ENCODE measurements around the gene LMAN2. TPM values are rescaled to one million over a fixed set of nuclear protein-coding genes. Genes with fewer than 3 reads are reported as not detected.

LMAN2 gene
- total RNA-seq, 1 donor from 2014 or later = 88.0 TPM

- H3K27ac Mint-ChIP-seq = no peak overlapping the region
- H3K36me3 Mint-ChIP-seq (ENCODE audit: low read depth) = peaks cover 39% of the 10 kb centered on the region
- ATAC-seq (ENCODE audit: low read depth) (no peak), DNase-seq (no peak)
- H3K4me1 Mint-ChIP-seq = peaks cover 47% of the 10 kb centered on the region
- H3K27me3 Mint-ChIP-seq = no peaks in the 10 kb centered on the region
- POLR2A ChIA-PET = interaction anchor here (2.7 kb wide), 1 partner anchor 19 kb away, joined by 15 read pairs; no protein-coding TSS in a partner anchor
- intact Hi-C loops (cut with micrococcal nuclease) = loop anchor here (2.0 to 5.0 kb wide), 3 partner anchors 217 to 961 kb away; partner anchors contain the start of genes B4GALT7, HIGD2A, NOP16 and NSD1
- H3K9me3 Mint-ChIP-seq = no peaks in the 10 kb centered on the region
- H3K4me3 Mint-ChIP-seq = peak overlapping the region; percentile 98
- CTCF ChIA-PET = no interaction called here
- TF ChIP-seq, protein P1, sequence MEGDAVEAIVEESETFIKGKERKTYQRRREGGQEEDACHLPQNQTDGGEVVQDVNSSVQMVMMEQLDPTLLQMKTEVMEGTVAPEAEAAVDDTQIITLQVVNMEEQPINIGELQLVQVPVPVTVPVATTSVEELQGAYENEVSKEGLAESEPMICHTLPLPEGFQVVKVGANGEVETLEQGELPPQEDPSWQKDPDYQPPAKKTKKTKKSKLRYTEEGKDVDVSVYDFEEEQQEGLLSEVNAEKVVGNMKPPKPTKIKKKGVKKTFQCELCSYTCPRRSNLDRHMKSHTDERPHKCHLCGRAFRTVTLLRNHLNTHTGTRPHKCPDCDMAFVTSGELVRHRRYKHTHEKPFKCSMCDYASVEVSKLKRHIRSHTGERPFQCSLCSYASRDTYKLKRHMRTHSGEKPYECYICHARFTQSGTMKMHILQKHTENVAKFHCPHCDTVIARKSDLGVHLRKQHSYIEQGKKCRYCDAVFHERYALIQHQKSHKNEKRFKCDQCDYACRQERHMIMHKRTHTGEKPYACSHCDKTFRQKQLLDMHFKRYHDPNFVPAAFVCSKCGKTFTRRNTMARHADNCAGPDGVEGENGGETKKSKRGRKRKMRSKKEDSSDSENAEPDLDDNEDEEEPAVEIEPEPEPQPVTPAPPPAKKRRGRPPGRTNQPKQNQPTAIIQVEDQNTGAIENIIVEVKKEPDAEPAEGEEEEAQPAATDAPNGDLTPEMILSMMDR (IDR thresholded peaks at IDR 0.05) = no peak
These were observed 1.7 kb downstream of the LMAN2 start for GRCh38 chr5:177349762-177350161.

DNA sequence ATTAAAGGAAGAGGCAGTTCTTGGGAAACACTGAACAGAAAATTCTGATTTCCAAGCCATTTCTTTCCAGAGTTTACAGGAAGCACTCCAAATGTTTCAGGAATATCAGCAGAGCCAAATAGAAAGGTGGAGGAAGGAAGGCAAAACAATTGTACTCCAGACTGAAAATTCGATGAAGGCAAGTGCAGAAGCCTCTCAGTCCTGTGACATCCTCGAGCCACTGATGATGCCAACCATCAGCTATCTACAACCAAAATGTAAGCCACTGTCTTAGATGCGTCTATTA lies 2.2 kb downstream of the LMAN2 start:
- ChIA-PET POLR2A (no interaction called here), CTCF (no interaction called here)
- no peak for DNase-seq
- H3K9me3 Mint-ChIP-seq = no peaks in the 10 kb centered on the region
- no peaks in the 10 kb centered on the region for H3K27me3 Mint-ChIP-seq
- TF ChIP-seq, protein P1 (IDR thresholded peaks at IDR 0.05) = no peak
- H3K36me3 Mint-ChIP-seq (ENCODE audit: low read depth) = peaks cover 41% of the 10 kb centered on the region
- intact Hi-C loops (cut with micrococcal nuclease) = no loop called here
- peaks cover 47% of the 10 kb centered on the region for H3K4me1 Mint-ChIP-seq
- H3K27ac Mint-ChIP-seq = no peak overlapping the region
- no peak for ATAC-seq (ENCODE audit: low read depth)
- H3K4me3 Mint-ChIP-seq = peak overlapping the region; percentile 66

- H3K4me3 Mint-ChIP-seq = no peak overlapping the region
- ATAC-seq (ENCODE audit: low read depth) = no peak
- H3K27me3 Mint-ChIP-seq = no peaks in the 10 kb centered on the region
- H3K27ac Mint-ChIP-seq = no peak overlapping the region
- POLR2A ChIA-PET = no interaction called here
- intact Hi-C loops (cut with micrococcal nuclease) = loop anchor here (2.0 kb wide), 1 partner anchor 15 kb away; no protein-coding TSS in a partner anchor
- H3K9me3 Mint-ChIP-seq = no peaks in the 10 kb centered on the region
- no peak for DNase-seq
- peaks cover 46% of the 10 kb centered on the region for H3K4me1 Mint-ChIP-seq
- CTCF ChIA-PET = no interaction called here
- TF ChIP-seq, protein P1 (IDR thresholded peaks at IDR 0.05) = no peak
- H3K36me3 Mint-ChIP-seq (ENCODE audit: low read depth) = peaks cover 44% of the 10 kb centered on the region
These were observed 3.8 kb downstream of the LMAN2 start for GRCh38 chr5:177347699-177348098.

DNA sequence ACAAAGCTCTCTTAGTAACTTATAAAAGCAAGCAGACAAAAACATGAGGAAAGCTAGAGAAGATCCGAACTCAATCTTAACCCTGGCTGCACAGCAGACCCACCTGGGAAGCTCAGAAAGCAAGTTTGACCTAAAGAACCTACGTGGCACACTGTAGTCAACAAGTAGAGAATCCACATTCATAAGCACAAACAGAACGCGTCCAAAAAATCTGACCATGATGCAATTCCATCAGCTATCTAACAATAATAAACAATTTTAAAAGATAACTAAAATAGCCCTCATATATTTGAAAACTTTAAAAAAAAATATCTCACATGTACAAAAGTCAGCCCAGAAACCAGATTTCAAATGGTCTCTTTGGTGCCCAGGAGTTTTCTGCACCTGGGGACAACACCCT lies 4.6 kb downstream of the LMAN2 start:
- TF ChIP-seq, protein P1 (IDR thresholded peaks at IDR 0.05) = no peak
- Mint-ChIP-seq H3K36me3 (ENCODE audit: low read depth) (peaks cover 46% of the 10 kb centered on the region), H3K27ac (peak overlapping the region; percentile 46), H3K4me3 (no peak overlapping the region), H3K27me3 (no peaks in the 10 kb centered on the region), H3K4me1 (peaks cover 42% of the 10 kb centered on the region), H3K9me3 (no peaks in the 10 kb centered on the region)
- CTCF ChIA-PET = interaction anchor here (1.5 to 2.1 kb wide), 2 partner anchors 37 to 58 kb away, joined by 4 read pairs; no protein-coding TSS in a partner anchor
- ATAC-seq (ENCODE audit: low read depth) (no peak), DNase-seq (no peak)
- intact Hi-C loops (cut with micrococcal nuclease) = loop anchor here (2.0 kb wide), 1 partner anchor 16 kb away; no protein-coding TSS in a partner anchor
- POLR2A ChIA-PET = interaction anchor here (1.8 kb wide), 1 partner anchor 24 kb away, joined by 4 read pairs; no protein-coding TSS in a partner anchor

GRCh38 chr5:177344891-177345290 lies 6.6 kb downstream of the LMAN2 start:
- peaks cover 27% of the 10 kb centered on the region for H3K4me1 Mint-ChIP-seq
- ChIA-PET POLR2A (interaction anchor here (1.0 kb wide), 1 partner anchor 11 kb away, joined by 5 read pairs; no protein-coding TSS in a partner anchor), CTCF (interaction anchor here (1.5 kb wide), 1 partner anchor 27 kb away, joined by 4 read pairs; no protein-coding TSS in a partner anchor)
- intact Hi-C loops (cut with micrococcal nuclease) = no loop called here
- TF ChIP-seq, protein P1 (IDR thresholded peaks at IDR 0.05) = no peak
- H3K36me3 Mint-ChIP-seq (ENCODE audit: low read depth) = peaks cover 49% of the 10 kb centered on the region
- DNase-seq = no peak
- no peak for ATAC-seq (ENCODE audit: low read depth)
- no peak overlapping the region for H3K27ac Mint-ChIP-seq
- no peak overlapping the region for H3K4me3 Mint-ChIP-seq
- no peaks in the 10 kb centered on the region for H3K9me3 Mint-ChIP-seq
- no peaks in the 10 kb centered on the region for H3K27me3 Mint-ChIP-seq
